GM12878 (cell line): Measurements from ENCODE around the gene RARRES2. TPM values are rescaled to one million over a fixed set of nuclear protein-coding genes. Genes with fewer than 3 reads are reported as not detected.

ENCODE experiments used
- ATAC-seq: fragments of 200-7000 bp; cut with Tn5 transposase; 3 replicates; pipeline ENCODE4 v1.9.1; 2020; ENCODE audit warnings: mild to moderate bottlenecking, moderate library complexity
- BruUV-seq: library from RNA; stranded (reverse); fragments of 400-500 nt; replicated peaks from 2 replicates; lab custom pipeline; 2021; lab: Mats Ljungman, UMichigan
- CTCF ChIA-PET: fragments of 300-600 bp; sonication (Branson Sonifier 250); formaldehyde crosslinking; extraction: SDS; loops from one replicate; lab custom pipeline; 2021; ENCODE audit warnings: inconsistent platforms; lab: Yijun Ruan, JAX
- POLR2A ChIA-PET: fragments of 350-600 bp; formaldehyde crosslinking; extraction: SDS; loops from one replicate; lab custom pipeline; 2021; ENCODE audit warnings: inconsistent platforms; lab: Charles Lee
- RAD21 ChIA-PET: fragments of 300-600 bp; sonication (Branson Sonifier 250); formaldehyde crosslinking; loops from one replicate; lab custom pipeline; 2023; ENCODE audit warnings: antibody characterized with exemption; ENCODE audit not compliant: unreplicated experiment; lab: Charles Lee
- SMC1A ChIA-PET: fragments of 300-600 bp; sonication (Branson Sonifier 250); formaldehyde crosslinking; loops from one replicate; lab custom pipeline; 2023; ENCODE audit not compliant: unreplicated experiment, uncharacterized antibody; lab: Charles Lee
- DNase-seq: peaks from one replicate; pipeline ENCODE4 v3.0.0-alpha.2; 2011; ENCODE audit warnings: low read depth, low spot score
- FAIRE-seq: peaks from 3 replicates; lab custom pipeline; 2011; peaks lifted over from hg19 to GRCh38; lab: Jason Lieb, UNC
- H2AFZ ChIP-seq: 2 replicates; pipeline ENCODE4 v1.6.0; 2011; ENCODE audit warnings: low read depth, low read length, control low read depth; ENCODE audit not compliant: control insufficient read depth
- H3K27ac ChIP-seq: 2 replicates; pipeline ENCODE4 v1.5.1; 2011; ENCODE audit warnings: control low read depth; ENCODE audit not compliant: control insufficient read depth, insufficient read depth
- H3K27me3 ChIP-seq, 2 experiments: replicated peaks in 1 of 2; 2 replicates each; pipeline versions ENCODE4 v1.6.0 to v1.6.1; 2011; ENCODE audit warnings: low read length in 1 of 2; ENCODE audit not compliant: control insufficient read depth in 2 of 2, insufficient read depth in 2 of 2
- H3K36me3 ChIP-seq, 2 experiments: 2 replicates each; pipeline ENCODE4 v1.5.1; 2011; ENCODE audit warnings: low read length in 1 of 2; ENCODE audit not compliant: control insufficient read depth in 2 of 2, insufficient read depth in 2 of 2
- H3K4me1 ChIP-seq: 2 replicates; pipeline ENCODE4 v1.6.1; 2011; ENCODE audit warnings: mild to moderate bottlenecking, low read length, moderate library complexity, mixed read lengths; ENCODE audit not compliant: control insufficient read depth, insufficient read depth
- H3K4me2 ChIP-seq: 2 replicates; pipeline ENCODE4 v1.6.0; 2011; ENCODE audit warnings: control low read depth; ENCODE audit not compliant: control insufficient read depth, insufficient read depth
- H3K4me3 ChIP-seq: fragments of 200-600 bp; sonication (generic); 2 replicates; pipeline ENCODE4 v1.5.1; 2016
- H3K79me2 ChIP-seq: 2 replicates; pipeline ENCODE4 v1.6.0; 2011; ENCODE audit warnings: low read length; ENCODE audit not compliant: control insufficient read depth, insufficient read depth
- H3K9ac ChIP-seq: 2 replicates; pipeline ENCODE4 v1.8.0; 2011; ENCODE audit warnings: low read length, control low read depth, mixed read lengths; ENCODE audit not compliant: control insufficient read depth, insufficient read depth
- H3K9me3 ChIP-seq: replicated peaks from 3 replicates; pipeline ENCODE4 v1.5.1; 2011; ENCODE audit warnings: mild to moderate bottlenecking, low read length; ENCODE audit not compliant: control insufficient read depth, insufficient read depth
- H4K20me1 ChIP-seq: 2 replicates; pipeline ENCODE4 v1.6.0; 2011; ENCODE audit not compliant: control insufficient read depth, insufficient read depth
- CHD2 ChIP-seq: IDR thresholded peaks from 2 replicates; pipeline ENCODE4 v1.6.1; 2011; ENCODE audit warnings: low read depth, low read length, improper control_type of control experiment, borderline replicate concordance
- POLR2AphosphoS2 ChIP-seq: IDR thresholded peaks from 2 replicates; pipeline ENCODE4 v1.6.1; 2011; ENCODE audit warnings: low read depth, mild to moderate bottlenecking, low read length, improper control_type of control experiment, moderate library complexity
- SMAD5 ChIP-seq: IDR thresholded peaks from 2 replicates; pipeline ENCODE4 v1.6.1; 2016; ENCODE audit warnings: antibody characterized with exemption, low read depth
- ZNF622 ChIP-seq: fragments of 450-650 bp; IDR thresholded peaks from 2 replicates; pipeline ENCODE4 v1.6.1; 2017; ENCODE audit warnings: mild to moderate bottlenecking, inconsistent platforms
- WGBS: methylation state at CpG from one replicate; pipeline ENCODE4 v1.1.6; 2016; ENCODE audit warnings: low lambda C conversion rate; ENCODE audit not compliant: insufficient replicate concordance, insufficient coverage; ENCODE audit errors: missing lambda C conversion rate; 5-methylcytosine and 5-hydroxymethylcytosine counted together
- in situ Hi-C: fragments of 300-500 bp; cut with MboI; formaldehyde crosslinking; loops from 9 replicates; pipeline ENCODE4 v1.14.3; 2018; ENCODE audit warnings: mixed read lengths
- intact Hi-C: fragments of 100-400 bp; cut with micrococcal nuclease; formaldehyde crosslinking; loops from one replicate; pipeline ENCODE4 v1.14.2; 2022; ENCODE audit not compliant: unreplicated experiment
- polyA plus RNA-seq, 11 experiments: library from polyadenylated mRNA; depleted of rRNA in 4 of 11; unstranded in 6 of 11; stranded (reverse) in 5 of 11; fragments of >200 nt; fragmentation: Nextera tagmentation in 4 of 11; fragmentation: Illumina TruSeq in 1 of 11; extraction: Ambion mirVana in 4 of 11; extraction: Trizol in 1 of 11; gene quantifications; 1 replicate in 1 of 11; 2 replicates in 10 of 11; pipeline versions ENCODE4 v1.2.1 to v1.2.3, GENCODE V29; 2011 to 2016; ENCODE audit warnings: inconsistent platforms in 2 of 11, missing spikeins in 2 of 11, low read depth in 1 of 11
- total RNA-seq, 4 experiments: library from RNA; depleted of rRNA in 3 of 4; stranded (reverse); fragments of >200 nt in 3 of 4; fragmentation: Illumina TruSeq in 1 of 4; extraction: Trizol in 1 of 4; gene quantifications; 2 replicates each; pipeline versions ENCODE4 v1.2.1 to v1.2.3, GENCODE V29; 2013 to 2021
- TF ChIP-seq, protein P1 (sequence below): IDR thresholded peaks from 2 replicates; pipeline ENCODE4 v1.6.1; 2011; ENCODE audit warnings: low read depth, mild to moderate bottlenecking, low read length, moderate library complexity, borderline replicate concordance; ENCODE audit errors: extremely low read depth

Gene RARRES2
- total and polyA plus RNA-seq, 10 of the 15 experiments (the other 5 are each of a cell fraction or from before 2014, with no cell fraction given): 0.13 to 2.2 (median 0.40) TPM; not detected in 3

DNA sequence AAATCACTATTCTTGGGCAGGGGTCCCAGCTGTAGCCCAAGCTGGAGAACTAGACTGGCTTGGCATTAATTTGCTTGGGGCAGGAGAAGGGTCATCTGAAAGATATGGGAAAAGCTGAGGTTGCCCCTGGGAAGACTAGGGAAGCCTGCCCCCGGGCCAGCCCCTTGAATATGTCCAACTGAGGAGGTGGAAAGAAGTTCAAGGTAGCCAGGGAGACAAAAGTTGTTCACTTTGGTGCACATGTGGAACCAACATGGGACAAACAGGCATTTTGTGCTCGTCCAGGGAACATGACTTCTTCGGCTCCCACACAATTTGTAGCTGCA lies 19.7 kb downstream of the RARRES2 start:
- CTCF ChIA-PET: interaction anchor here (0.8 to 2.2 kb wide), 3 partner anchors 35 to 85 kb away, joined by 3 to 16 read pairs (median 9); a partner anchor contains a TSS
- intact Hi-C loops: loop anchor here (2.0 to 5.0 kb wide), 2 partner anchors 36 to 47 kb away; partner anchors contain the start of gene REPIN1
- Histone ChIP-seq H3K4me2 (peak overlapping the region; percentile 100), H3K4me1 (peaks cover 13% of the 10 kb centered on the region; the same call in 1 of the 2 replicates), H3K27me3 (no peaks in the 10 kb centered on the region), H3K9me3 (no peaks in the 10 kb centered on the region), H3K79me2 (peaks cover 36% of the 10 kb centered on the region), H3K9ac (peak overlapping the region; percentile 99), H2AFZ (no peak overlapping the region), H3K4me3 (peak overlapping the region; percentile 78), H4K20me1 (no peaks in the 10 kb centered on the region), H3K36me3 (peaks cover 0 to 7% of the 10 kb centered on the region in 2 experiments; a peak in 2 of 4 replicates), H3K27ac (peak overlapping the region; percentile 99)
- in situ Hi-C loops: no loop called here
- no peak for ATAC-seq
- no TSS peak for BruUV-seq
- FAIRE-seq: no peak
- DNase-seq: no peak
- WGBS: 94% methylated on average over 3 of the region's 3 CpGs
- SMC1A ChIA-PET: interaction anchor here (1.3 to 1.7 kb wide), 3 partner anchors 8 to 112 kb away, joined by 3 to 6 read pairs (median 6); no protein-coding TSS in a partner anchor
- POLR2A ChIA-PET: interaction anchor here (1.4 to 2.6 kb wide), 4 partner anchors 45 to 112 kb away, joined by 8 to 9 read pairs (median 8); no protein-coding TSS in a partner anchor
- RAD21 ChIA-PET: no interaction called here
- TF ChIP-seq SMAD5 (no peak), ZNF622 (no peak), CHD2 (no peak), POLR2AphosphoS2 (0 out of 2 replicates have a peak, but pooled peaks have one; percentile 18)
- TF ChIP-seq, protein P1, sequence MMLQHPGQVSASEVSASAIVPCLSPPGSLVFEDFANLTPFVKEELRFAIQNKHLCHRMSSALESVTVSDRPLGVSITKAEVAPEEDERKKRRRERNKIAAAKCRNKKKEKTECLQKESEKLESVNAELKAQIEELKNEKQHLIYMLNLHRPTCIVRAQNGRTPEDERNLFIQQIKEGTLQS: no peak
